Daoy (cell line): ENCODE results near the gene EPB41L2. TPM values are rescaled to one million over a fixed set of nuclear protein-coding genes. Genes with fewer than 3 reads are reported as not detected.
"Not testable (repeated sequence)": the region's sequence is repeated elsewhere in the genome, so short reads cannot be mapped to it uniquely, and the experiment has no call there.

ENCODE experiments used
- DNase-seq: peaks from one replicate; pipeline ENCODE4 v3.0.0-alpha.2; 2015; ENCODE audit warnings: low read depth
- total RNA-seq: library from RNA; depleted of rRNA; stranded (reverse); fragments of >200 nt; shearing (Covaris generic); gene quantifications from 2 replicates; pipeline ENCODE4 v1.2.3, GENCODE V29; 2014

The EPB41L2 gene
- total RNA-seq, 1 experiment from 2014 or later, result 14.1 TPM

DNA sequence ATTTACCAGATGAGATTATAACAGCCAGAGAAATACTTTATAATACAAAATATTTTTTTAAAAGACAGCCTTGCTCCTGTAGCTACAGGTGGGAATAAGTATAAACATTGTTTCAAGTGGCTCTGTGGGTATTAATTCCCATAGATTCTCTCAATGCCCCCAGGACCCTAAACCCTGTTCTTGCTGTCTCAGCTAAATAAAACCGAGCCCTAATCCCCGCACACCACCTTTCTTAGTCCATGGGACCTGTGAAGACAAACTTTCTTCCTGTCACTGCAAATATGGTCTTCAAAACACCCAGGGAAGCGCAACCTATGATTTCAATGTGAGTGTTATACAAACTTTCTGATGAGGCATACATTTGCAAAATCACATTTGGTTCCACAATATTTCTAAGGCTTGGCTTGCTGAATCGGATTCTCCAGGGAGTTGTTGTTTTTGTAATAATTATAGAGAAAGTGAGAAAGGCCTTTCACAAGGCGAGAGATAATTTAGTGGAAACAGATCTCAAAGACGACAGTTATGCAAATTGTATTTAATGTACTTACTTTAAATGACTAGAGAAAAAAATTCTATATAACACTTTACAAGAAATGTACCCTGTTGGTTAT, 224.7 kb downstream of the EPB41L2 start:
- no peak for DNase-seq

DNA sequence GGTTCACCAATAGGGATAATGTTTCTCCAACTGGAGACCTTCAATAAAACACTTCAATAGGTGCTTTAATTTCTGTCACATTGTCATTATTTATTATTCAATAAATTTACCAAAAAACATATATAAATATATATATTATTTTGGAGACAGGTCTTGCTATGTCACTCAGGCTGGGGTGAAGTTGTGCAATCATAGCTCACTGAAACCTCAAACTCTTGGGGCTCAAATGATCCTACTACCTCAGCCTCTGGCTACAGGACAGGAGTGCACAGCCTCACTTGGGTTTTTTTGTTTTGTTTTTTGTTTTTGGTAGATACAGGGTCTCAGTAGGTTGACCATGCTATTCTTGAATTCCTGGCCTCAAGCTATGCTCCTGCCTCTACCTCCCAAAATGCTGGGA, 226.0 kb downstream of the EPB41L2 start:
- DNase-seq, result no peak

DNA sequence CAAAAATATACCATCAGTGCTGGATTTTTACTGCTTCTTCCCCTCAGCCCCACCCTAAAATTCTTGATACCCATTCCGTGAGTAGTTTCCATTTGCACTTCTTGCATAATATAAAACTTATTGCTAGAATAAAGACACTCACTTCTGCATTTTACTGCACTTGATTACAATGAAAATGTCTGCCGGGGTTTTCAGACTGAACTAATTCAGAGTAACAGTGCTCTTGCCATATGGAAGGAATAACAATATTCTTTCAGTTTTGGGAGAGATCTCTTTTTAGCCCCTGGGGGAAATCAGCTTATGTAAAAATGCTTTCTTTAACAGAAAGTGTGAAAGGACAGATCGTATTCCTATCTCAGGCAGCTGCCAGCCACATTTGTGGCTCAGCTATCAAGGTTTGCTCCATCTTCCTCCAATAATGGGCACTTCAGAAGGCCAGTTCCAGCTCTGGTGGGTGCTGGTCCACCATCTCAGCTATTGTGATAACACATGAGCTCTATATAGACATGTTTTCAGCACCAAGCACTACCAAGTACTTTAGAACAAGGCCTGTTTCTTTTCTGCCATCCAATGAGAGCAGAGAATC, 226.9 kb downstream of the EPB41L2 start:
- DNase-seq, result no peak

DNA sequence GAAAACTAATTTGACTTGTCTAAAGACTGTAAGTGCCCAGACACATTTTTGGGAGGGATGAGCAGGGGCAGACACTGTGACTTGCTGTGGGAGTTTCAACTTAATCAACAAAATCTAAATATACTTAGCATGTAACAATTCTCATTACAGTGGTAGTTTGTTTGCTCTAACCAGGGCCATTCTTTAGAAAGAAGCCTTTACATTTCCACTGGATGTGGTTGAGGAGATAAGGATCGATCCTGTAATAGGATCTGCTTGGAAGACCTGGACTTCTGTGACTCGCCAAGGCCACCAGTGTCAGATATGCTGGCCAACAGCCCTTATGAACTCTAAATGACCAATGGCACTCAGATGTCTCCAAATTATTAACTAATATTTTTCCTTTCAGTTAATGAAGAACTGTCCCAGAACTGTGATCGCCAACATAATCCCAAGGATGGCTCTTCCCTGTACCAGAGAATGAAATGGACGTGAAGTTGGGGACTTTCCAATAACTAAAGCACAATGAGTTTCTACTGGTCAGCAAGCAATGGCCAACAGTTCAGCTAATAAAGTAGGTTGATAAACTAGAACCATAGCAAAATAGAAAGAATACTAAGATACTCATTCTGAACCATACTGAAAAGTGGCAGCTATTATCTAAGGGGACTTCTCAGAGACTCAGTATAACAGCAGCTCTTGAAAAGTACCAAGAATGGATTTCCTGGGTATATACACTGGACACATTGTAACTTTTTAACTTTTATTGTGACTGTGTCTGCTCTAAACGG, 228.4 kb downstream of the EPB41L2 start:
- no peak for DNase-seq

DNA sequence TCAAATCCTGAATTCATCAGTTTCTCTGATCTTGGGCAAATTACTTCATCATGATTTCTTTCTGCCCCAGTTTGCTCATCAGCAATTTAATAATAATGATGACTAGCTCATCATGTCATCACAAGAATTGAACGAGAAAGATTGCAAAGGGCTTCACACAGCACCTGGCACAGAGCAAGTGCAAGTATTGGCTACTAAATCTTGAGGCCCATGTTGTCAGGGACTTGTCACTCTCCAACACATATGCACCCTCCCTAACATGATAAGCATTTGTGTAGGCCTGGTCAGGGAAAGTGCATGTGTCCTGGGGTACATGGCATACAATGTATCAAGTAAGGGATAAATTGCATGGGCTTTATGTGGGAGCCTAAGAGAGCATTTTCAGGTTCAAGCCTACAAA, 229.5 kb downstream of the EPB41L2 start:
- no peak for DNase-seq

DNA sequence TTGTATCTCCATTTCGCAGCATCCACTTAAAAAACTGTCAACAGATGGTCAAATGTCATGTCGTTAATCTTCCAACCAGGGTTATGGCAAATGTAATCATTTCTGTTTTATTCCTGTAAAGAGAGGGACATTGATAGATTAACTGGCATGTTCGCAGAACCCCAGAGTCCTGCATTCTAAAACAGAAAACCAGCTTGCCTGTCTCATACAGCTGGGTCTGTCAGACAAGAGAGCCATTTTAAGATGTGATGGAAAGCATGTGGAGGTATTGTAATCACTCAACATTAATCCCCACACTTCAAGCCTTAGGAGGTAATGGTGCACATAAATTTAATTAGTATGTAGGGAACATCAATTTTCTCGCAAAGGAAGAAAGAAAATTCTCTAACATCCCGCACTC, 231.4 kb downstream of the EPB41L2 start:
- DNase-seq, result no peak

DNA sequence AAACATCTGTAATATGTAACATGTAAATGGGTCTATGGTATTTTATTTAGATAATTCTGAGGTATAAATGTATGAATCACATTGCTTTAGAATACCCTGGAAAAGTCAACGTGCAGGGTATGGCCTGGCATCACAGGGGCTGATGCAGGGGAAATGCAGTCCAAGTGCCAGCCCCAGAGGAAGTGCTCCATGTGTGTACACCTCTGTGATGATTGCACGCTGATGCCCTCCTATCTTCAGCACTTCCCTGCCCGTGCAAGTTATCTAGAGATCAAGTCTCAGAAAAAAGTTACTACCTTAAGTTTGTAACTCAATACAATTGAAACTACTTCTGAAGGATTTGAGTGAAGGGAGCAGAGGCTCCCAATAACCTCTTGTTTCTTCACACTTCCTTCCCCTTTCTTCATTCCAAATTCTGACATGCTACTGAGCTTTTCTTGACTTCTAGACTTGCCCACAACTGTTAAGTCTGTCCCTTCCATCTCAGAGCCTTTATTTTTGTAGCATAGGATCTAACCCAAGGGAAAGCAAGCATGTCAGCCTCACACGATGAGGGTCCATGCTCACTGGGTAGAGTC, 233.6 kb downstream of the EPB41L2 start:
- no peak for DNase-seq

DNA sequence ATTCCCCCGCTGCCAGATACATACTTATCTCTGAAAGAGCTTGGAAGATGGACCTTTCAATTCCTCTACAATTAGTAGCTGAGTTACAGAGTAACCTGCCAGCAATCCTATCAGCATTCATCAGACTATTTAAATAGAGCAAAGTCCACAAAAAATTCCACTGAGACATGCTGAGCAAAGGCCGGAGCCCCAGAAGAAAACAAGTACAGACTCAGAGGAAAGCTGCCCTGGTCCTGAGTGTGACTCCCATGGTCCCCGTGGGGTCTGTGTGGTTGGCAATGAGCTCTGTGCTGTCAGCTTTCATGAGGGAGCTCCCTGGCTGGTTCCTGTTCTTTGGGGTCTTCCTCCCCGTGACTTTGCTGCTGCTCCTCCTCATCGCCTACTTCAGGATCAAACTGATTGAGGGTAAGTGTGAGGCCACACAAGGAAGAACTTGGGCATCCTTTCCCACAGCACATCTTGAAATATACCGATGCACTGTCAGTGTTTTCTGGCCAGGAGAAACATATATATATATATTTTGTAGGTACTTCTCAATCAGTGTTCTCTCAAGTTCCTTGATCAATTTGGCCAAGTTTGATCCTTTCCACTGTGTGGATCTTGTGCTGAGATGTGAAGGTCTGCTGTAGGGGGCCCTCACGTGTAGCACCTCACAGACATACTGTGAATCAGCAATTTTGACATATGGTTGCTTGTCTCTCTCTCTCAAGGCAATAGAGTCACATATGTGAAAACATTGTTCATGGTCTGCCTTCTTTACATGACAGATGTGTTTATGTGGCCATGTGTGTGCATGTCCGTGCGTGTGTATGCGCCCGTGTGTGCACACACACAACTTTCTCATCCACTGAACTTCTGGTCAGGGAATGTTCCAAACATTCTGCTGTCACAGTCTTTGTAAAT, 235.5 kb downstream of the EPB41L2 start, which contains the start of gene SMLR1:
Gene SMLR1 (plus strand): TSS at position 160 of the 903 bp plus-strand sequence. CDS start 8 bp downstream, at position 168.
- DNase-seq, result no peak

DNA sequence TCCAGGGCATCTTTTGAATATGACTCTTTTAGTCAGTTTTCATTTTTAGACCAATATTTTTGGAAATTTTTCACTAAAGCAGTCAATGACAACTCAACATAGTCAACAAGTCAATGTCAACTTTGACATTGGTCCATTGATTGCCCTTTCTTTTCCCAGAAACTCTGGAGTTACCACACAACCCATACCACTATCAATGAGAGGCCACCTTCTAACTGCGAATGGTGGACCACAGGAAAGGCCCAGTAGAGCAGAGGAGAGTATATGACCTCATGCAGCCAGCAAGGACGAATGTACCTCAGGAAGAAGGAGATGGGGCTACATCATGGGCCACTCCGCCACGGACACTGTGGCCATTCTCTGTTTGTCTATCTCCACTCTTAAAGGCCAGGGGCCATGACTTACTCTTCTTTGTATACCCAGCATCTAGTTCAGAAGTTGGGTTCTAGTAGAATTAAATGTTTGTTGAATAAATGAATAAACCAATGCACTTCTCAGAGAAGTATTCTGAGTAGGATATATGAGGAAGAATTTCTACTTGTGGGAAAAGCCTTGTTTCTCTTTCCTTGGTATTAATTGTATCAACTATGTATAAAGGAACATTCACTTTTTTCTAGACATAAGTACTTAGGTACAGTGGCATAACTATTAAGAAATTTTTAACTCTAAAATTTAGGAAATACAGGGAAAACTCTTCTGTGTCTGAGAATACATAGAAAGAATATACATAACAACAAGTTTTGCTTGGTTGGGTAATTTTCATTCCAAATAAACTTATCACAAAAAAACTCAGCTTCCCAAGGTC, 236.4 kb downstream of the EPB41L2 start:
- DNase-seq, result no peak

DNA sequence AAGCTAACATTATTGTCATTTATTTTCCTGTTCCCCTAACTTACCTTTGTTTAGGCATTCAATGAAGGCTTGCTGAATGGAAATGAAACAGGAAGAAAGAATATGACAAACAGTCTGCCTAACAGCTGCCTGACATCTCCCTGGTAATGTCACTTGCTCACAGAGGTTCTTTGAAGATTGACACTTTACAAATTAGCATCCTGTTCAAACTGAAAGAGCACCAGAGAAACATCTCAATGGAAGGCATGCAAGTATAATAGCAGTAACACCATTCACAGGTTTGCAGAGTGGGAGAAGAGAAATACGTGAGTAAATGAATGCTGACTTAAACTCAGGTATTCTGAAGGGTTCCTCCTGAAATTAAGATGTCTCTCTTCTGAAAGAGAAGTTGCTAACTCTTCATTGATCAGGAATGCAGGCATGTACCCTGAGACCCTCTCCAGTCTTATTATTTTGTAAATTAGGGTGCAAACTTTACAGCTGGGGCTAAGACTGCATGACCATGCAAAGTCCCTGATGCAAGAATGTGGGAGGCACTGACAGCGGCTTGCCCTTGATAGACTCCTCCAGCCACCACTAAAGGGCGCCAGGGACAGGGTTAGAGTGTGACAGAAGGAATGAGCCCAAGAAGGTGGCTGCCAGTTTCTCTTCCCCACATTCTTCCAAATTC, 237.1 kb downstream of the EPB41L2 start:
- DNase-seq, result no peak

DNA sequence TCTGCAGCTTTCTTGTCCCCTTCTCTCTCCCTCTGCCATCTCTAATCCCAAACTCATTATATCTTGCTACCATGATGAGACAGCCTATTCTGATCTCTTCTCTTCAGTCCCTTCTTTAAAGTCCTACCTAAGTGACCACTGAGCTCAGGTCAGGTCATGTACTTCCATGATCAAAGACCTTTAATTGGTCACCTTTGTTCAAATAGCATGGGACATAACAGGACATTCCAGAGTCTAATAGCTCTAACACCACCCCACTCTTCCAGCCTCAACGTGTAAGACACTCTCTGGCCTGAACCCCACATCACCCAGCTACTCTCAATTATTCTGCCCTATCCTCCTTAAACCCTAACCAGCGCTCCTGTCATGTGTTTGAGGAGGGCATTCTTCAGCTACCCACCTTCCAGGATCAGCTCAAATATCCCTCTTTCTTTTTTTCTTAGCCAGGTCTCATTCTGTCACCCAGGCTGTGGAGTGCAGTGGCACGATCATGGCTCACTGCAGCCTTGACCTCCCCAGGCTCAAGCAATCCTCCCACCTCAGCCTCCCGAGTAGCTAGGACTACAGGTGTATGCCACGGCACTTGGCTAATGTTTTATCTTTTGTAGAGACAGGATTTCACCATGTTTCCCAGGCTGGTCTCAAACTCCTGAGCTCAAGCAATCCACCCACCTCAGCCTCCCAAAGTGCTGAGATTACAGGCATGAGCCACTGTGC, 237.9 kb downstream of the EPB41L2 start:
- DNase-seq, result no peak

DNA sequence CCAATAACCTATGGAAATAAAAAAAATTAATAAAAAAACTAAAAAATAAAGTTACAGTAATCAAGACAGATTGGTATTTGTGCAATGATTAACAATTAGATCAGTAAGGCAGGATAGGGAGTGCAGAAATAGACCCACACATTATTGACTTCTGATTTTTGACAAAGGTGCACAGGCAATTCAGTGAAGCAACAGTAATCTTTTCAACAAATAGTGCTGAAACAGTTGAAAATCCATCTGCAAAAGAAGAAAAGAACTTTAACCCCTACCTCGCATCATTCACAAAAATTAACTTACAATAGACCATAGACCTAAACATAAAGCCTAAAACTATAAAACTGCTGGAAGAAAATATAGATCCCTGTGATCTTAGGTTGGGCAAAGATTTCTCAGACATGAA, 240.3 kb downstream of the EPB41L2 start:
- DNase-seq, result no peak

DNA sequence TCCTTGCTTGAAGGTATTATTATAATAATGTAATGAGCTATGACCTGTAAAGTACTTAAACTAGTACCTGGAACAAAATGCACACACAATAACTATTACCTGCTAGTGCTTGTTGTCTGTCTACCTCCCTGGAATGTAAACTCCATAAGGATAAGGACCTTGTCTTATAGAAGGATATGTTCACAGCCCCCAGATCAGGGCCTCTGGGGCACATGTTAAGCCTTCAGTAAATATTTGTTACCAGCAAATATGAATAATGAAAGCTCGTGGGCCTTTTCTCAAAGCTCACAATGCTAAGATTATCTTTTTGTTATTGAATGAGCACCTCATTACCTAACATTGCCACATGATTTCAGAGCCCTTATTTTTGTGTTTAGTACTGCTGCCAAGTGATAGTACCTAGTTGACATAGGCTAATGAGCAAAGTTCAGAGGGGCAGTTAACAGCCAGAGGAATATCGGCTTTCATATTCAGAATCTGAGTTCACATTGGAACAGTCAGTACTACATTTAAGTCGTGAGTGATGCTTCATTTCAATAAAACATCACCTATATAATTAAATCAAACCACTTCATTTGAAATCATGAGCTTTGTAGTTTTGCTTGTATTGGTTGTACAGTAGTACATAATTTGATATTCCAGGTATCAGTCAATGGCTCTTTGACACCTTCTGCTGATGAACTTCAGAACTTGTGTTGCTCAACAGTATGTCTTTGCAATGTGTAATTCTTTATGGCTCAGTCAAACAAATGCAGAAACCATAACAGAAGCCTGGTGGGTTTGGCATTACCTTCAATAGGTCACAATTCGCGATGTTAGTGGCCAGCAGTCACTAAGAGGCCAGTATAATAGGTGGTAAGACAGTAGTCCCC, 247.6 kb downstream of the EPB41L2 start:
- no peak for DNase-seq

DNA sequence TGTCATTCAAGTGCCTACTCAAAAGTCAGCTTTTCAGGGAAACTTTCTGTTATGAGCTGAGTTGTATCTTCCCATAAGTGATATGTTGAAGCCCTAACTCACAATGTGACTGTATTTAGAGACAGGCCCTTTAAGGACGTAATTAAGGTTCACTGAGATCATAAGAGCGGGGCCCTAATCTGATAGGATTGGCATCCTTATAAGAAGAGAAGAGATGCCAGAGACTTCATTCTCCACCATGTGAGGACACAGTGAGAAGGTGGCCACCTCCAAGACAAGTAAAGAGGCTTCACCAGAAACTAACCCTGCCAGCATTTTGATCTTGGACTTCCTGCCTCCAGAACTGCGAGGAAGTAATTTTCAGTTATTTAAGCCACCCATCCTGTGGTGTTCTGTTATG, 248.5 kb downstream of the EPB41L2 start:
- no peak for DNase-seq

DNA sequence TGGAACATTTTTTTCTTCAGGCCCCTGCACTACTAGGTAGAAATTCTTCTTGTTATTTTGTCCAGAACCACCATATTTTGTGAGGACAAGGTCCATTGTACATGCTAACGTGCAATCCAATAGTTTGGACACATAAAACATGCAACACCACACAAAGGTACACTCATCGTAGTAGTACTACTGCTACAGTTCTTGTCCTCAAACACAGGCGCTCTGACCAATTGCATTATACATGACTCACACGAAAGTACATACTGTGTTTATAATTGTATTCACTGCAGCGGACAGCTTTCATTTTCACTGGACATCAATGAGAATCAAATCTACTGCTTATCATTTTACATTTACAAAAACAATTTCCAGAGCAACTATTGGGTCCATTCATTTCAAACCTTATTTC, 251.1 kb downstream of the EPB41L2 start:
- peak; percentile 41 for DNase-seq

DNA sequence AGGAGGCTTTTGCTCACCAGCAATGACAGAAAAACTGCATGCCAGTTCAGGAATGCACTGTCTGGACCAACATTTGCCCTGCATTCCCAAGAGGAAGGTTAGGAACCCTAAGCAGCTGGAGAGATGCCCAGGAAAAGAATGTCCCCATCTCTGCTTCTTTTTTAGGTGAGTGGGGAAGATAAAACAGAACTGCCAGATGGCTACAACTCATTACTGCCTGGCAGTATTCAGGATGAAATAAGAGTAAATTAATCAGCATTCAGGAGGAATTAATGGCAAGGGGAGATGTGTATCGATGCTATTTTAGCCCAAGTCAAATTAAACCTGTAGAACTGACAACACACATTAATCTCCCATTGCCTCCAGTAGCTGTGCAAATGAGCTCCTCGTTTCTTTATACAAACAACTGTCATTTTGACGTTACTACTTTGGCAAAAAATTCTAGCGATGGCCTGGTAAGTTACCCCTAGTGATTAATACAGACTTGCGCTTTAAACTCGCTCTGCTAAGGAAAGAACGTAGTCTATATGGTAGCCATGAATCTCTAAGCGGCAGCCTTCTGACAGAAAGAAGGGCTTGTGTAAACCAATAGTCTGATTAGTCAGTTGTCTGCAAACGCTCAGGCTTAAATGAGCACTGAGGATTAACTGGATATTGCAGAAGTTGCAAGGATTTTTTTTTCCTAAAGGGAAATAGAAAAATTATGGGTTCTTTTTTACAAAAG, 252.6 kb downstream of the EPB41L2 start:
- no peak for DNase-seq

DNA sequence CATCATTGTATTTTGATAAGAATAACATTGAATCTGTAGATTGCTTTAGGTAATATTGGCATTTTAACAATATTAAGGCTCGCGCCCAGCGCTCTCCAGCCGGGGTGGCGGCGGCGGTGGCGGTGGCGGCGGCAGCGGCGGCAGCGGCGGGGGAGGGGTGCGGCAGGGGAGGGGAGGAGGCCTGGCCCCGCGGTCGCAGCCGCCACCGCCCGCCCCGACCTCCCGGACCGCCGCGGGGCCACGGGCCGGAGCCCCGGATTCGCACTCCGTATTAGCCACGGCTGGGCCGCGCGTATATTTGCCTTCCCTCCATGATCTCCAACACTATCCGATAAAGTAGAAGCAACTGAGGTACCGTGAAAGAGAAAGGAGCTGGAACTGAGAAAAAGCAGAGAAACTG, 261.7 kb downstream of the EPB41L2 start:
- not testable (repeated sequence) for DNase-seq

DNA sequence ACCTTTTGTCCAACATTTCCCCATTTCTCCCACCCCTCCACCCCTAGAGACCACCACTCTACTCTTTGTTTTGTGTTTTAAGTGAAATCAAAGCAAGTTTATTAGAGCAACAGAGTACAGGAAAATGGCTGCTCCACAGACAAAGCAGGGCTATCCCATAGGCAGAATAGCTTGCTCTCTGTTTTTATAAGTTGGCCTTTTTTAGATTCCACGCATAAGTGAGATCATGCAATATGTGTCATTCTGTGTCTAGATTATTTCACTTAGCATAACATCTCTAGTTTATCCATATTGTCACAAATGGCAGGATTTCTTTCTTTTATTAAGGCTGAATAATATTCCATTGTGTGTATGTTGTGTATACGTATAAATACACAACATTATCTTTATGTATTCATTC, 266.0 kb downstream of the EPB41L2 start:
- DNase-seq, result no peak
